ENCODE results near the gene TSHZ2.

DNA sequence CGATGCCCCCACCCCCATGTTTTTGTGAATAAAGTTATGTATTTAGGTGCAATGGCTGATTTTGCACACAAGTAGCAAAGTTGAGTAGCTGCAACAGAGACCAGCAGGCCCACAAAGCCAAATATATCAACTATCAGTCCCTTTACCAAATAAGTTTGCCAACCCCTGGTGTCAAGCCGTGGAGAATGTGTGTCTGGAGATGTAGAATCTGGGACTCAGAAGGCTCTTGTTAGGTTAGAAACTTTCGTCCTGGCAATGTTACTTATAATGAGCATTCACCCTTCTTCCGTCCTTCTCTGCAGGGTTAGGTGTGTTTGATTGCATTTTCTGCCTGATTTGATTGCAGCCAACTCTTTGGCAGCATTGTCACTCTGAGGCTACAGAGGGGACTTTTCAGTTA, 563.7 kb downstream of the TSHZ2 start:
- TF ChIP-seq GATA3 (IDR thresholded peaks at IDR 0.05; ENCODE audit: low read depth, low read length) (no peak), GATA2 (IDR thresholded peaks at IDR 0.05; ENCODE audit: low read depth, low read length) (no peak)
